Fibroblast of the aortic adventitia (primary cell): Measurements from ENCODE around the gene PACRG. TPM values are rescaled to one million over a fixed set of nuclear protein-coding genes. Genes with fewer than 3 reads are reported as not detected.
A peak's percentile ranks its signal among the peaks of the same experiment; 100 is the strongest.
"Not testable (repeated sequence)": the region's sequence is repeated elsewhere in the genome, so short reads cannot be mapped to it uniquely, and the experiment has no call there.

Source experiments
- DNase-seq: peaks from one replicate; pipeline ENCODE4 v3.0.0-alpha.2; 2010; ENCODE audit warnings: low read depth
- H3K4me3 ChIP-seq: 2 replicates; pipeline ENCODE4 v1.5.1; 2011; ENCODE audit warnings: low read depth, mild to moderate bottlenecking, control low read depth, low read length, moderate library complexity
- CTCF ChIP-seq: IDR thresholded peaks from 2 replicates; pipeline ENCODE4 v1.5.1; 2011; ENCODE audit warnings: mild to moderate bottlenecking, low read length, control low read depth, inconsistent platforms; ENCODE audit not compliant: insufficient read depth
- total RNA-seq: library from RNA; depleted of rRNA; stranded (reverse); fragments of >200 nt; gene quantifications from 2 replicates; pipeline ENCODE4 v1.2.3, GENCODE V29; 2012; ENCODE audit warnings: low replicate concordance

The PACRG gene
- total RNA-seq: 0.63 and 2.9 TPM in 2 replicates

GRCh38 chr6:162727322-162728182 is at the start of gene PACRG, which contains the start of gene PRKN:
TSS of gene PACRG (plus strand) at chr6:162727974.
TSS of gene PRKN (minus strand) at chr6:162727766.
- TF ChIP-seq CTCF: no peak
- H3K4me3 ChIP-seq: peak within 1 kb of the TSS; percentile 88
- DNase-seq: peak; percentile 92

DNA sequence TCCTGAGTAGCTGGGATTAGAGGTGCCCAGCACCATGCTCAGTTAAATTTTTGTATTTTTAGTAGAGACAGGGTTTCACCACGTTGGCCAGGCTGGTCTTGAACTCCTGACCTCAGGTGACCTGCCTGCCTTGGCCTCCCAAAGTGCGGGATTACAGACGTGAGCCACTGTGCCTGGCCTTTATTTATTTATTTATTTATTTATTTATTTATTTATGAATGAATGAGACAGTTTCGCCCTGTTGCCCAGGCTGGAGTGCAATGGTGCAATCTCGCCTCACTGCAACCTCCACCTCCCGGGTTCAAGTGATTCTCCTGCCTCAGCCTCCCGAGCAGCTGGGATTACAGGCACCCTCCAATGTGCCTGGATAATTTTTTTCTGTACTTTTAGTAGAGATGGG is 48.9 kb upstream of the PACRG start:
- H3K4me3 ChIP-seq: not testable (repeated sequence)

GRCh38 chr6:162679681-162680080 is 48.1 kb upstream of the PACRG start:
- no peak overlapping the region for H3K4me3 ChIP-seq
- no peak for DNase-seq
- TF ChIP-seq CTCF: no peak

More for the DNA sequence above, 48.9 kb upstream of the PACRG start:
- DNase-seq: not testable (repeated sequence)

GRCh38 chr6:162680367-162680766 is 47.4 kb upstream of the PACRG start:
- H3K4me3 ChIP-seq: no peak overlapping the region
- TF ChIP-seq CTCF: no peak
- no peak for DNase-seq

DNA sequence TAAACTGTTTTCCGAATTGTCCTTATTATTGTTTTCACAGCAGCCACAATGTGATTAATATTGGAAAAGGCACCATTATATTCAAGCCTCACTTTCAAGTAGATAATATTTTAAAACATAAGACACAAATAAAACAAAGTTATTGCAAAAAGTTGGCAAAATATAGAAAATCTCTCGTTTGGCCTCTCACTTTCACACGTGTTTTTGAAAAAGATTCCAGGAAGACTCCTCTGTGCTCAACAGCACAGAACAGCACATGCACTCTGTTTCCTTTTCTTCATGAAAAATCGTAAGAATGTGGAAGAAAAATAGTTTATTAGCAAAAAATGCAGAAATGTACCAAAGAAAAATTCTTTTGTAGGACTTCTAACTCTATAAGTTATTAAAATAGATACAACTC is 46.9 kb upstream of the PACRG start:
- no peak overlapping the region for H3K4me3 ChIP-seq
- no peak for DNase-seq
- no peak for TF ChIP-seq CTCF

GRCh38 chr6:162681447-162681846 is 46.3 kb upstream of the PACRG start:
- no peak for TF ChIP-seq CTCF
- no peak overlapping the region for H3K4me3 ChIP-seq
- no peak for DNase-seq

- no peak for TF ChIP-seq CTCF
- DNase-seq: no peak
Observed at GRCh38 chr6:162683135-162683534, 44.6 kb upstream of the PACRG start.

More at GRCh38 chr6:162683135-162683534, 44.6 kb upstream of the PACRG start:
- no peak overlapping the region for H3K4me3 ChIP-seq
